Stomach (tissue), 9 donors: ENCODE measurements around the gene TSC22D4. TPM values are rescaled to one million over a fixed set of nuclear protein-coding genes. Genes with fewer than 3 reads are reported as not detected.
A peak's percentile ranks its signal among the peaks of the same experiment; 100 is the strongest.

Source experiments
- DNase-seq, 2 donors: peaks; one replicate each; pipeline versions ENCODE4 v3.0.0 to v3.0.0-alpha.2; 2013 to 2019
- H3K27ac ChIP-seq, 5 donors: fragments of 200-600 bp in 4 of 5; sonication (generic) in 4 of 5; one replicate each; pipeline ENCODE4 v1.5.1; 2013 to 2019; ENCODE audit warnings: mild to moderate bottlenecking in 1 of 5, moderate library complexity in 1 of 5
- H3K27me3 ChIP-seq, 3 donors: fragments of 200-600 bp; sonication (generic); one replicate each; pipeline ENCODE4 v1.5.1; 2017 to 2019; ENCODE audit warnings: mixed run types in 1 of 3
- H3K36me3 ChIP-seq, 4 donors: fragments of 200-600 bp; sonication (generic); 1 replicate in 3 of 4; 2 replicates in 1 of 4; pipeline ENCODE4 v1.5.1; 2016 to 2019
- H3K4me1 ChIP-seq, 4 donors: fragments of 200-600 bp; sonication (generic); one replicate each; pipeline ENCODE4 v1.5.1; 2016 to 2019
- H3K4me3 ChIP-seq, 4 donors: fragments of 200-600 bp; sonication (generic) in 3 of 4; one replicate each; pipeline ENCODE4 v1.5.1; 2016 to 2019; ENCODE audit warnings: mild to moderate bottlenecking in 1 of 4
- H3K9me3 ChIP-seq, 4 donors: fragments of 200-600 bp; sonication (generic); one replicate each; pipeline ENCODE4 v1.5.1; 2016 to 2019
- CTCF ChIP-seq, 7 experiments: fragments of 450-650 bp in 4 of 7; fragments of 200-600 bp in 3 of 7; sonication (generic) in 3 of 7; IDR thresholded peaks; one replicate each; pipeline ENCODE4 v1.5.1; 2016 to 2019; ENCODE audit warnings: antibody characterized with exemption in 7 of 7, control low read depth in 2 of 7, mild to moderate bottlenecking in 1 of 7
- EP300 ChIP-seq: sonication (generic); formaldehyde crosslinking; IDR thresholded peaks from one replicate; pipeline ENCODE4 v1.6.1; 2017; ENCODE audit warnings: antibody characterized with exemption
- POLR2A ChIP-seq, 4 donors: fragments of 450-650 bp; IDR thresholded peaks; one replicate each; pipeline ENCODE4 v1.6.1; 2016; ENCODE audit warnings: antibody characterized with exemption in 4 of 4, control low read depth in 2 of 4, mild to moderate bottlenecking in 1 of 4, moderate library complexity in 1 of 4
- POLR2AphosphoS5 ChIP-seq, 3 donors: sonication (generic); formaldehyde crosslinking; IDR thresholded peaks; one replicate each; pipeline ENCODE4 v1.6.1; 2016; ENCODE audit warnings: antibody characterized with exemption in 3 of 3
- WGBS, 5 donors: extraction: QIAGEN DNeasy Blood & Tissue Kit in 3 of 5; methylation state at CpG; one replicate each; pipeline versions ENCODE4 v1.1.5 to v1.1.7; 2013 to 2018; 5-methylcytosine and 5-hydroxymethylcytosine counted together
- intact Hi-C: fragments of 100-400 bp; cut with DNase I; formaldehyde crosslinking; loops from one replicate; pipeline ENCODE4 v1.15.1; 2023; ENCODE audit warnings: low total_unique reads
- polyA plus RNA-seq, 3 donors: library from polyadenylated mRNA; stranded (reverse); fragments of 200-250 nt; gene quantifications; one replicate each; pipeline ENCODE4 v1.2.3, GENCODE V29; 2013
- total RNA-seq, 5 donors: library from RNA; depleted of rRNA; stranded (reverse); fragments of >200 nt; gene quantifications; one replicate each; pipeline versions ENCODE4 v1.1.0 to v1.2.3, GENCODE V29; 2014 to 2016
- donor health status: healthy with polysubstance abuse.
- donor health status: Bipolar disorder and iron deficiency.
- donor health status: healthy.

Gene TSC22D4
- total and polyA plus RNA-seq, 8 donors = 9.4 to 120 (median 31.5) TPM

GRCh38 chr7:100520138-100520537 is 41.1 kb upstream of the TSC22D4 start:
- Histone ChIP-seq H3K27ac (no peak overlapping the region), H3K9me3 (no peaks in the 10 kb centered on the region), H3K36me3 (no peaks in the 10 kb centered on the region), H3K4me3 (no peak overlapping the region), H3K27me3 (no peaks in the 10 kb centered on the region), H3K4me1 (peaks cover 3 to 17% (median 9%) of the 10 kb centered on the region in 4 donors)
- DNase-seq = no peak
- TF ChIP-seq EP300 (no peak), CTCF (IDR thresholded peaks at IDR 0.05) (no peak)
- intact Hi-C loops = no loop called here
- WGBS, 5 donors = 22 to 37% (median 25%) methylated on average over 1 of the region's 1 CpG

GRCh38 chr7:100519580-100519979 is 40.6 kb upstream of the TSC22D4 start:
- 88 to 91% (median 88%) methylated on average over 6 of the region's 6 CpGs for WGBS, 5 donors
- H3K27ac ChIP-seq = no peak overlapping the region
- intact Hi-C loops = no loop called here

DNA sequence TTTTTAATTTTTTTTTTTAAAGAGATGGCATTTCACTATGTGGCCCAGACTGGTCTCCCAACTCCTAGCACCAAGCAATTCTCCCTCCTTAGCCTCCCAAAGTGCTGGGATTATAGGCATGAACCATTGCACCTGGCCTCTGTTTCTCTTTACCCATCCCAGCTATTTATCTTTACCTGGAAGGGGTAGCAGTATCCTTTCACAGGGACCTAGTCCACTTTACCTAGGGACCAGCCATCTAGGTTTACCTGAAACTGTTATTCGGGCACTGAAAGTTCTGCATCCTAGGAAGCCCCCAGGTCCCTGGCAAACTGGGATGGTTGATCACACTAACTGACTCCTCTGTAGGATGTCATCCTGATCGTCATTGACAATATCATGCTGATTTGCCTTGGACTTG is 38.3 kb upstream of the TSC22D4 start:
- Histone ChIP-seq H3K27me3 (no peaks in the 10 kb centered on the region), H3K36me3 (no peaks in the 10 kb centered on the region), H3K9me3 (no peaks in the 10 kb centered on the region), H3K4me3 (no peak overlapping the region), H3K27ac (no peak overlapping the region), H3K4me1 (peaks cover 3 to 19% (median 9%) of the 10 kb centered on the region in 4 donors)
- intact Hi-C loops = no loop called here
- TF ChIP-seq CTCF (IDR thresholded peaks at IDR 0.05) (no peak), POLR2AphosphoS5 (IDR thresholded peaks at IDR 0.05) (no peak), EP300 (no peak), POLR2A (IDR thresholded peaks at IDR 0.05) (no peak)
- DNase-seq = no peak
- WGBS, 5 donors = 76 to 88% (median 79%) methylated on average over 2 of the region's 2 CpGs

More at GRCh38 chr7:100519580-100519979, 40.6 kb upstream of the TSC22D4 start:
- H3K9me3 ChIP-seq = no peaks in the 10 kb centered on the region
- H3K4me1 ChIP-seq = peaks cover 3 to 19% (median 9%) of the 10 kb centered on the region in 4 donors
- no peaks in the 10 kb centered on the region for H3K36me3 ChIP-seq
- no peak for DNase-seq
- H3K27me3 ChIP-seq = no peaks in the 10 kb centered on the region
- no peak overlapping the region for H3K4me3 ChIP-seq
- TF ChIP-seq POLR2A (IDR thresholded peaks at IDR 0.05) (no peak), EP300 (no peak), CTCF (IDR thresholded peaks at IDR 0.05) (no peak), POLR2AphosphoS5 (IDR thresholded peaks at IDR 0.05) (no peak)

GRCh38 chr7:100516135-100516812 is 37.3 kb upstream of the TSC22D4 start:
- DNase-seq = peak; percentile 30 to 64
- Histone ChIP-seq H3K9me3 (no peaks in the 10 kb centered on the region), H3K36me3 (no peaks in the 10 kb centered on the region), H3K27me3 (no peaks in the 10 kb centered on the region), H3K4me3 (no peak overlapping the region), H3K27ac (peak overlapping the region in 1 of 5 donors; percentile 51), H3K4me1 (peaks cover 3 to 19% (median 9%) of the 10 kb centered on the region in 4 donors)
- TF ChIP-seq POLR2AphosphoS5 (IDR thresholded peaks at IDR 0.05) (peak in 2 of 3 donors; percentile 8 to 12), CTCF (IDR thresholded peaks at IDR 0.05) (no peak), EP300 (no peak), POLR2A (IDR thresholded peaks at IDR 0.05) (no peak)
- intact Hi-C loops = no loop called here
- WGBS, 5 donors = 25 to 47% (median 37%) methylated on average over 4 of the region's 4 CpGs
